Measurements from ENCODE around the gene MRPL43. TPM values are rescaled to one million over a fixed set of nuclear protein-coding genes. Genes with fewer than 3 reads are reported as not detected.
A peak's percentile ranks its signal among the peaks of the same experiment; 100 is the strongest.
"Not testable (repeated sequence)": the region's sequence is repeated elsewhere in the genome, so short reads cannot be mapped to it uniquely, and the experiment has no call there.

The MRPL43 gene
- polyA plus RNA-seq, result 100 to 1,000 TPM; 117 to 163 (median 129) TPM

DNA sequence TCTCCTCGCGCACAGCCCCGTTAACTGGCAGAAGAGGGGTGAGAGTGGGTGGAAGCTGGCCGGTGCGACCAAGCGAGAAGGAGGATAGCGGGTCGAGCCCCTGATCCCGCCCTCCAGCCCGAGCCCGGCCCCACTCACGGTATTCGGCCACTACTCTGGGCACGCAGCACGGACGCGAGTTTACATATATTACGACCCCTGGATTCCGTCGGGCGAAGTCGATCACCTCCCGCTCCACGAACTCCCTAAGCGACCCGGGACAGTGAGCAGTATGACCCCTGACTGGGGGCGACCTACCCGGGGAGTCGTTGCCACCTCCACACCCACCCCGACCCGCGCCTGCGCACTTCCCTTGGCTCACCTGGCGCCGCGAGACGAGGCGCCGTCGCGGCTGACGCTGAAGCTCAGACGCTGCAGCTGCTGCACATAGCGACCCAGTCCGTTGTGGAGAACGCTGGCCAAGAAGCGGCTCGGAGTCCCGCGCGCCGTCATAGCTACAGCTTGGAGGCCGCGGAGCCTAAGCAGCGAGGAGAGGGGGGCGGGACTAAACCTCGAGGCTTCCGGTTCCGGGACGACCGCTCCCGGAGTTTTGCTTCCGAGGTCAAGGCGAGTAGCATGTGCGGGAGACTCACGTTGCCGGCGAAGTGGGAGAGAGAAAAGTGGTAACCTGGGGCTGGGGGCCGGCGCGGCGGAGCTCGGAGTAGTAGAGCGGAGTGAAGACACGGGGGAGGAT is at the start of gene MRPL43, which contains the start of gene TWNK:
MRPL43 (minus strand) TSS at position 546 of the 733 bp plus-strand sequence; CDS start at position 492, 54 bp downstream.
TWNK (plus strand) TSS at position 592 of the 733 bp plus-strand sequence. CDS start 668 bp downstream, outside the sequence.
- DNase-seq, result peak; percentile 80 to 83 (median 81)
- peak within 1 kb of the TSS; percentile 77 to 89 (median 86) for H3K27ac Mint-ChIP-seq
- no peaks in the 10 kb centered on the region for H3K9me3 Mint-ChIP-seq
- H3K4me3 Mint-ChIP-seq, result peak within 1 kb of the TSS; percentile 89 to 96 (median 91)
- peaks cover 0 to 7% (median 3%) of the 10 kb centered on the region in 3 donors for H3K27me3 Mint-ChIP-seq (ENCODE audit: low read depth in 3 of 3)
- peaks cover 26 to 28% of the 10 kb centered on the region in 2 donors for H3K4me1 Mint-ChIP-seq
- peaks cover 19 to 25% (median 21%) of the 10 kb centered on the region in 3 donors for H3K36me3 Mint-ChIP-seq

DNA sequence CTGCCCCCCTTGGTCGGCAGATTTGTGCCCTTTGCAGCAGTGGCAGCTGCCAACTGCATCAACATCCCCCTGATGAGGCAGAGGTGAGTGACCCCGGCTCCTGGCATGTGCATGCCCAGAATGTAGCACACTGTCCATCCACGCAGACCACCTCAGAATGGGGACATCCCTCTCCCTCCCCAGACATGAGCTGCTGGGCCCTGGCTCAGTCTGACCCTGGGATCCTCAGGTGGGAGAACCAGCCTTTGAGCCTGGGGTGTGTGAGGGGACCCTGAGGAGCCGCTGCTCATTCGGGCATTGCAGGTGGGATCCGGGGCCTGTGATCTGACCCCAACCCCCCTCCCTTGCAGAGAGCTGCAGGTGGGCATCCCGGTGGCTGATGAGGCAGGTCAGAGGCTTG is 49.4 kb upstream of the MRPL43 start:
- Mint-ChIP-seq H3K27ac (no peak overlapping the region), H3K36me3 (peaks cover 9 to 31% (median 13%) of the 10 kb centered on the region in 3 donors), H3K4me3 (no peak overlapping the region)

DNA sequence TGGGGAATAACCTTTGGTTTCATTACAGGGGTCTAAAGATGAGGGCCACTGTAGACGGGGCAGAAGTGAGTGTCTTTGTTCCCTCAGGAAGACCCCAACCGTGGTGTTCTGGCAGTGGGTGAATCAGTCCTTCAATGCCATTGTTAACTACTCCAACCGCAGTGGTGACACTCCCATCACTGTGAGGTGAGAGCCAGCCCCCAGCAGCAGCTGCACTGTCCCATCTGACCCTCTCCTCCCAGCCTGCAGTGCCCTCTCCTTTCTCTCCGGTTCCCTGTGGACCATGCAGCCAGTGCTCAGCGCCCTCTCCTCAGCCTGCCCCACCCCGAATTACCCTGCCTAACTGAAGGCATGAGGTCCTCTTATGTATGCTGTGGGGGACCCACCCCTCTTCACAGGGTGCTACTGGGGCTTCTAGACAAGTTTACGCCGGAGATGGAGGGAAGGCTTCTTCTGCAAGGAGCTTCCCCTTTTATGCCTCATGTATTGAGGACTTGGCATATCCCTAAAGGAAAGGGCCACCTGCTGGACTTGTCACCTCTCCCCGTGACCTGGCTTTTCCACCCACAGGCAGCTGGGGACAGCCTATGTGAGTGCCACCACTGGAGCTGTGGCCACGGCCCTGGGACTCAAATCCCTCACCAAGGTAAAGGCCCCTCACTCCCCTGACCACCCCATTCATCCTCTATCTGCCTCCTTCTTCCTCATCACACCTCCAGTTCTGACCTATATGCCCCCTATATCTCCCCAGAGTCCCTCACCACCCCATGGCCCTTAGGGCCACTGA is 48.8 kb upstream of the MRPL43 start:
- DNase-seq, result no peak
- no peak overlapping the region for H3K4me3 Mint-ChIP-seq
- no peak overlapping the region for H3K27ac Mint-ChIP-seq
- H3K27me3 Mint-ChIP-seq (ENCODE audit: low read depth in 3 of 3), result peaks cover under 1 to 12% (median 4%) of the 10 kb centered on the region in 3 donors
- H3K9me3 Mint-ChIP-seq, result no peaks in the 10 kb centered on the region
- H3K36me3 Mint-ChIP-seq, result peaks cover 9 to 30% (median 13%) of the 10 kb centered on the region in 3 donors
- H3K4me1 Mint-ChIP-seq, result peaks cover 19 to 26% of the 10 kb centered on the region in 2 donors

More for the DNA sequence above, 49.4 kb upstream of the MRPL43 start:
- Mint-ChIP-seq H3K9me3 (no peaks in the 10 kb centered on the region), H3K27me3 (ENCODE audit: low read depth in 3 of 3) (peaks cover 0 to 8% (median 4%) of the 10 kb centered on the region in 3 donors), H3K4me1 (peaks cover 18 to 21% of the 10 kb centered on the region in 2 donors)
- DNase-seq, result no peak

DNA sequence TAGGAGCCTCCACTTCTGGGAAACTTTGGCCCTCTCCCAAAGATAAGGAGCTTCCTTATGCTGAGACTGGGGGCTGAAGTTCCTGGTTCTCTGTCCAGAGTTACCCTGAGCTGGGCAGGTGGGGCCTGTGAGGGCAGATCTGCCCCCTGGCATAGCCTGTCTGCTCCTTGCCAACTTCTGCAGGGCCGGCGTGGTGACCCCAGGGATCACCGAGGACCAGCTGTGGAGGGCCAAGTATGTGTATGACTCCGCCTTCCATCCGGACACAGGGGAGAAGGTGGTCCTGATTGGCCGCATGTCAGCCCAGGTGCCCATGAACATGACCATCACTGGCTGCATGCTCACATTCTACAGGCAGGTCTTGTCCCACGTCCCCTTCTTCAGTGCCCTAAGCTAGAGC is 48.0 kb upstream of the MRPL43 start:
- Mint-ChIP-seq H3K4me3 (no peak overlapping the region), H3K9me3 (no peaks in the 10 kb centered on the region), H3K4me1 (peaks cover 22 to 28% of the 10 kb centered on the region in 2 donors), H3K36me3 (peaks cover 9 to 28% (median 13%) of the 10 kb centered on the region in 3 donors), H3K27ac (no peak overlapping the region), H3K27me3 (ENCODE audit: low read depth in 3 of 3) (peaks cover 0 to 11% (median 4%) of the 10 kb centered on the region in 3 donors)
- no peak for DNase-seq

DNA sequence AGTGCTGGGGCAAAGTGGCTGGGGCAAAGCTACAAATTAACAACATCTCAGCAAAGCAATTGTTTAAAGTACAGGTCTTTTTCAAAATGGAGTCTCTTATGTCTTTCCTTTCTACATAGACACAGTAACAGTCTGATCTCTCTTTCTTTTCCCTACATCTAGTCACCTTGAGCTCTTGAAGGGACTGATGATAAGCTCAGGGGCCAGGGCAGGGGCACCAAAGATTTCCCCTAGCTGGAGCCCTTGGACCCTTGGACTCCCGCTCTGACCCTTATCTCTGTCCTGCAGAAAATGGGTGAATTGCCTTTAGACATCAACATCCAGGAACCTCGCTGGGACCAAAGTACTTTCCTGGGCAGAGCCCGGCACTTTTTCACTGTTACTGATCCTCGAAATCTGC is 47.1 kb upstream of the MRPL43 start:
- Mint-ChIP-seq H3K27me3 (ENCODE audit: low read depth in 3 of 3) (peaks cover 0 to 12% (median 4%) of the 10 kb centered on the region in 3 donors), H3K27ac (peak overlapping the region in 2 of 6 donors; percentile 11 to 40), H3K4me1 (peaks cover 22 to 28% of the 10 kb centered on the region in 2 donors), H3K36me3 (peaks cover 9 to 28% (median 13%) of the 10 kb centered on the region in 3 donors)
- not testable (repeated sequence) for DNase-seq, H3K4me3 Mint-ChIP-seq, H3K9me3 Mint-ChIP-seq

DNA sequence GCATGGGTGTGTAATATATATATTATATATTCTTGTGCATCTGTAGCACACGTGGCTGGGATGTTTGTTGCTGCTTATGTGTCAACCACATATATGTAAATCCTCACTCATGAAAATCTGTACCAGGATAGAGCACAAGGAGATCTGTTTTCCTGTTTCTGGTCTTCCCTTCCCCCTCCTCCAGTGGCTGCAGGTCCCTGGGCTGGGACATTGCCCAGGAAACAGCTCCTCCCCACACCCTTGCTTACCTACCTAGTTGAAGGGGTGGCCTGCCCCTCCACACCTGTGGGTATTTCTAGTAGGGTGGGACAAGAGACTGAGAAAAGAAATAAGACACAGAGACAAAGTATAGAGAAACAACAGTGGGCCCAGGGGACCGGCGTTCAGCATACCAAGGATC is 46.0 kb upstream of the MRPL43 start:
- peaks cover 7 to 24% (median 10%) of the 10 kb centered on the region in 3 donors for H3K36me3 Mint-ChIP-seq
- H3K4me1 Mint-ChIP-seq, result peaks cover 22 to 28% of the 10 kb centered on the region in 2 donors
- DNase-seq, result no peak
- peak overlapping the region; percentile 46 to 98 (median 94) for H3K27ac Mint-ChIP-seq
- H3K9me3 Mint-ChIP-seq, result no peaks in the 10 kb centered on the region
- H3K4me3 Mint-ChIP-seq, result peak overlapping the region; percentile 18 to 92 (median 68)
- peaks cover 3 to 14% (median 4%) of the 10 kb centered on the region in 3 donors for H3K27me3 Mint-ChIP-seq (ENCODE audit: low read depth in 3 of 3)

DNA sequence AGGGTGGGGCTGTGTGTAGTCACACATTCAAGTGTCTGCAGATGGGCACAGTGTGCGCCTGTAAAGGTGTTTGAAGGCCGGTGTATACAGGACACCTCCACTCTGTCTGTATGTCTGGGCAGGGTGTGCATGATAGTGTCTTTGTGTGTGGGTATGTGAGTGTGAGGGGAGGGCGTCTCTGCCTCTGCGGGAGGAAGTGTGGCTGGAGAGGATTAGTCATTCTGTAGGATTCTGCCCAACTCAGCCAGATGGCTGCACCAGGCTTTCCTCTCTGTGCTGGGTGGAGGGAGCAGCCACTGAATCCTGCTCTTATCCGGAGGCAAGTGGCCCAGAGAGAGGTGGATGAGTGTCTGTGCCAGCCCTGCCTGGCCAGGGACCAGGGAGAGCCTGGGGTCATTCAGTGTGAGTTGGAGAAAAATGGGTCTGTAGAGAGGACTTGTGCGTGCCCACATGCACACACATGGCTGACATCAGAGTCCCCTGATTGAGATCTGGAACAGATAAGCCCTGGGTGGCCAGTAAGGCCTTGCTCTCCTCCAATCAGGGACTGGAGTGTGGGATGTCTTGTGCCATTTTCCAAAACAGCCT is 45.4 kb upstream of the MRPL43 start:
- Mint-ChIP-seq H3K27me3 (ENCODE audit: low read depth in 3 of 3) (peaks cover 3 to 14% (median 4%) of the 10 kb centered on the region in 3 donors), H3K4me1 (peaks cover 22 to 28% of the 10 kb centered on the region in 2 donors), H3K9me3 (no peaks in the 10 kb centered on the region), H3K27ac (peak overlapping the region; percentile 93 to 98 (median 95)), H3K36me3 (peaks cover 2 to 18% (median 5%) of the 10 kb centered on the region in 3 donors), H3K4me3 (peak overlapping the region; percentile 89 to 96 (median 92))
- peak; percentile 54 to 61 (median 57) for DNase-seq

DNA sequence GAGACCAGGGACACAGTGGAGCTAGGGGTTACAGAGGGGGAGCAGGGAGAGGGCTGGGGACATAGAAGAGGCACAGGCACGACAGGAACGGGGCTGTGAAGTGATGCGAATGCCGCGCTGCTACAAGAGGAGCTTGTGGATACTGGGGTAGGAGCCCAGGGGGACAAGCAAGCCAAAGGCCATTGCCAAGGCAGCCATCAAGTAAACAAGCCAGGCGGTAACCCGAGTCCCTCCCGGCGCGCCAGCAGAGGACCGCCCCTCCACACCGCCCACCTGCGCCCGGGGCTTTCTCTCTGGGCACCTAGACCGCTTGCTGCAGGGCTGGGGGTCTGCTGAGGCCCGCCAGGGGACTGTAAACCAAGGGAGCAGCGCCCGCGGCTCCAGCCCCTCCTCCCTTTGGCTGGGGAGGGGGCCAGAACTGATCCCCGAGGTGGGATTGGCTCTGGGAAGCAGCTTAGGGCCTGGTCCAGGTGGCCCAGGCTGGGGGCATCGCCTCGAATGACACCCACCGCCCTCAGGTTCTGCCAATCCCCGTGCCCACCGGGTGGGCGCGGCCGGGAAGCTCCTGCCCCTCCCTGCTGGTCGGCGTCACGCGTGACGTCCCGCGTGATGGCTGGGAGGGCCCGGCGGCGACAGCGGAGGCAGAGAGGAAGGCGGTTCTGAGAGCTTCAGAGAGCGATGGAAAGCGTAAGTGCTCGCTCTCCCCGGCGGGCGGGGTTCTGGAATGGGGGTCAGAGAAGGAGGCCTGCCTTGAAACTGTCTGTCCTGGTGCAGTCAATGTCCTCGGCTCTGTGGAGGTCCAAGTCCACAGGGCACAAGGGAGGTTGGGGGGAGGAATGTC is 44.7 kb upstream of the MRPL43 start:
- Mint-ChIP-seq H3K9me3 (no peaks in the 10 kb centered on the region), H3K27ac (peak overlapping the region; percentile 94 to 99 (median 96)), H3K4me1 (peaks cover 22 to 28% of the 10 kb centered on the region in 2 donors), H3K4me3 (peak overlapping the region; percentile 89 to 96 (median 92)), H3K36me3 (peaks cover 0 to 11% (median 4%) of the 10 kb centered on the region in 3 donors), H3K27me3 (ENCODE audit: low read depth in 3 of 3) (peaks cover 3 to 14% (median 4%) of the 10 kb centered on the region in 3 donors)
- DNase-seq, result peak; percentile 74 to 78 (median 76)

DNA sequence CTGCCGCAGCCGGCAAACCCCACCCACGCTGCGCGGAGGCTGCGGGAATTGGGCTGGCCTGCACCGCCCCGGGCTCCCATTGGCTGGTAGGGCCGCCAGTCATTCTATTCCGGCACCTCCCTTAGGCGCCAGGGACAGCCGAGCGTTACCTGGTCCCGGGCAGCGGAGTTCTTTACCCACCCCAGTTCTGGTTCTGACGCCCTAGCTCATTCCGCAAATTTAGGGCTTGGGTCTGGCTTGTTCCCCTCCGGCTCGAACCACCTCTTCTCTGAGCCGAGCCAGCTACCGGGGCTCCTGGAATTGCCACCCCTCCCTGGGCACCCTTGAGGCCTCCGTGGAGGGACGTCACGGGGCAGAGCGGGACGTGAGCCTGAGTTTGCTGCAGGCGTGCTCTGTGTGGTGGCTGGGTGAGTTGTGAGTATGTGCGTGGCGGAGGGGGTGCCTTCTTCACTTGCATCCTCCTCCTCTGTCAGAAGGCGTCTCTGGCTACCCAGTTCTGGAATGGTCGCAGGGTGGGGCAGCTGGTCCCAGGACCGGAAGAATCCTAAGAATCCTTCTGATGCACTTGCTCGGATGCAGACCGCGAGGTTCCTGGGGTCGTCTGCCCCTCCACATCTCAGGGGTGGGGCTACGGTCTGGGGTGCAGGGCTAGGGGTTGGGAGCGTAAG is 44.0 kb upstream of the MRPL43 start, which contains the start of the genes PDZD7 and SFXN3:
PDZD7 (minus strand) TSS at position 2 of the 668 bp plus-strand sequence. CDS start 910 bp downstream, outside the sequence.
SFXN3 (plus strand) TSS at position 107 of the 668 bp plus-strand sequence. CDS start 3,461 bp downstream, outside the sequence.
- H3K36me3 Mint-ChIP-seq, result peaks cover 0 to 7% (median 4%) of the 10 kb centered on the region in 3 donors
- peak within 1 kb of the TSS; percentile 94 to 99 (median 96) for H3K27ac Mint-ChIP-seq
- H3K9me3 Mint-ChIP-seq, result no peaks in the 10 kb centered on the region
- DNase-seq, result peak; percentile 95 to 96 (median 95)
- H3K4me1 Mint-ChIP-seq, result peaks cover 22 to 28% of the 10 kb centered on the region in 2 donors
- peaks cover 3 to 14% (median 4%) of the 10 kb centered on the region in 3 donors for H3K27me3 Mint-ChIP-seq (ENCODE audit: low read depth in 3 of 3)
- peak within 1 kb of the TSS; percentile 89 to 96 (median 92) for H3K4me3 Mint-ChIP-seq

DNA sequence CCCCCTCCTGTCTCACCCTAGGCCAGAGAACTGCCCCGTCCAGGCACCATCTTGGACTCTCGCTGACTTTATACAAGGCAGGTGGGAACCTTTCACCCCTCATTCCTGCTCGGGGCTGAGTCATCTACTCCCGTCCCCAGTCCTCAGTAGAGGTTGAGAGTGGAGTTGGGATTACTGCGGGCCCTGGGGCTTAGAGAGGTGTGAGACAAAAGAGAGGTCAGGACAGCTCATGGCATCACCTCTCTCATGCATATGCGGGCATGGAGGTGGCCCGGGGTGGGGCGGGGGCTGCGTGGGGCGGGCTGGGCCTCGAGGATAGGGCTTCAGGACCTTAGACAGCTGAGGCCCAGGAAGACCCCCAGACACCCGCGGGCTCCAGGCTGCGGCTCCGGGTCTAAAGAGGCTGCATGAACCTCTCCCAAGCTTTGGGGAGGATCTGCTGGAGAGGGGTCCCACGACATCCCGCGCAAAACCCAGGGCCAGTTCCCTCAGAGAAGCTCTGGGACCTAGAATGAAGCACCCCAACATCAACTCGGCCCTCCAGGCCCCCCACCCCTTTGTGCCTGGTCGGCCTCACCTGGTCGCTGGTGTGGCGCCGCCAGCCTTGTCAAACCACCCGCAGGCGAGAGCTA is 43.3 kb upstream of the MRPL43 start:
- Mint-ChIP-seq H3K9me3 (no peaks in the 10 kb centered on the region), H3K4me1 (peaks cover 22 to 28% of the 10 kb centered on the region in 2 donors), H3K27me3 (ENCODE audit: low read depth in 3 of 3) (peaks cover 3 to 14% (median 4%) of the 10 kb centered on the region in 3 donors), H3K36me3 (peaks cover 0 to 4% (median 0%) of the 10 kb centered on the region in 3 donors), H3K4me3 (peak overlapping the region; percentile 89 to 96 (median 92)), H3K27ac (peak overlapping the region; percentile 94 to 99 (median 96))
- DNase-seq, result no peak

DNA sequence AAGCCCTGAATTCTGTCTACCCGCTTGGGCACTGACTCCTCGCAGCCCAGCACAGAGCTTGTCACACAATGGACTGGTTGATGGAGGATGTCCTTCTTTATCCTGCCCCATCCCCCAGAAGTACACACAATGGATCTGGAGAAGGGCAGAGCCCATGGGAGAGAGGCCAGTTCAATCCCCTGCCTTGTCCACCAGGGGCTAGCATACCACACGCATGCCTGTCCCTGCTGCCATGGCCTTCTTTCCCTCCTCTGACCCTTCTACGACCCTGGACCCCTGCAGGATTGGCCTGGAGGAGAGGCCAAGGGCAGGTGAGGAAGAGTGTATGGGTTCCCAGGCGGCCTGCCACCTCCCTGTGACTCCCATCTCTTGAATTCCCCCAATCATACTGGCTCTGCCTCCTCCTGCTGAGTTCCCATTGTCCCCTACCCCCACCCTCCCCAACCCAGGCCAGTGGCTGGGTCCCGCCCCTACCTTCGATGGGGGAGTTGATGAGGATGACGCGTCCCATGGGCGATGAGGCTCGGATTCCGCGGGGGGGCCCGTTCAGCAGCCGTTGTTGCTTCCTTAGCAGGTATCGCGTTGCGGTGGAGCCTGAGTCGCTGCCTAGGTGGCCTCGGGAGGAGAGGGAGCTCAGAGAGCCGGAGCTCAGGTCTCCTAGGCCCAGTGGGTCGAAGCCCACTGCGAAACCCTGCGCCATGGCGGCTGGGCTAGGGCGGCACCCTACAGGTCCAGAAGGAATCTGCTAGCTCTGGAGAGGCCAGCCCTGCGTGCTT is 42.4 kb upstream of the MRPL43 start:
- no peaks in the 10 kb centered on the region for H3K36me3 Mint-ChIP-seq
- H3K27me3 Mint-ChIP-seq (ENCODE audit: low read depth in 3 of 3), result peaks cover 3 to 14% (median 4%) of the 10 kb centered on the region in 3 donors
- H3K4me3 Mint-ChIP-seq, result peak overlapping the region in 1 of 5 donors; percentile 30
- H3K27ac Mint-ChIP-seq, result peak overlapping the region in 1 of 6 donors; percentile 11
- no peak for DNase-seq
- H3K4me1 Mint-ChIP-seq, result peaks cover 22 to 28% of the 10 kb centered on the region in 2 donors
- H3K9me3 Mint-ChIP-seq, result no peaks in the 10 kb centered on the region

Data from immature natural killer cell (primary cell).